ENCODE results near the gene SLC35G4.
"Not testable (repeated sequence)": the region's sequence is repeated elsewhere in the genome, so short reads cannot be mapped to it uniquely, and the experiment has no call there.

SLC35G4 gene

GRCh38 chr18:11609488-11609887, at the start of gene SLC35G4:
Gene SLC35G4 (plus strand): TSS chr18:11609596. CDS start chr18:11609596, 0 bp downstream.
- POLR2A ChIA-PET (ENCODE audit: low non-redundant PET); DNase-seq (ENCODE audit: low spot score); CTCF ChIA-PET; H3K27ac ChIP-seq: not testable (repeated sequence)

- H3K27ac ChIP-seq = no peak overlapping the region
- DNase-seq (ENCODE audit: low spot score) = no peak
- ChIA-PET POLR2A (ENCODE audit: low non-redundant PET) (no interaction called here), CTCF (interaction anchor here (0.6 to 1.1 kb wide), 3 partner anchors 8 to 633 kb away, joined by 3 read pairs; no protein-coding TSS in a partner anchor)
- TF ChIP-seq CTCF (conservative IDR thresholded peaks at IDR 0.05; ENCODE audit: low read depth) = no peak
These were observed 48.1 kb upstream of the SLC35G4 start for GRCh38 chr18:11561293-11561692.

GRCh38 chr18:11565716-11566115, 43.7 kb upstream of the SLC35G4 start:
- POLR2A ChIA-PET (ENCODE audit: low non-redundant PET) = no interaction called here
- H3K27ac ChIP-seq = no peak overlapping the region
- CTCF ChIA-PET = no interaction called here
- DNase-seq (ENCODE audit: low spot score) = no peak
- TF ChIP-seq CTCF (conservative IDR thresholded peaks at IDR 0.05; ENCODE audit: low read depth) = no peak

- ChIA-PET POLR2A (ENCODE audit: low non-redundant PET) (no interaction called here), CTCF (no interaction called here)
- DNase-seq (ENCODE audit: low spot score) = no peak
- H3K27ac ChIP-seq = no peak overlapping the region
- no peak for TF ChIP-seq CTCF (conservative IDR thresholded peaks at IDR 0.05; ENCODE audit: low read depth)
These were observed 43.0 kb upstream of the SLC35G4 start for GRCh38 chr18:11566236-11566965.

- no peak overlapping the region for H3K27ac ChIP-seq
- ChIA-PET POLR2A (ENCODE audit: low non-redundant PET) (no interaction called here), CTCF (no interaction called here)
- DNase-seq (ENCODE audit: low spot score) = no peak
- TF ChIP-seq CTCF (conservative IDR thresholded peaks at IDR 0.05; ENCODE audit: low read depth) = no peak
These were observed 42.0 kb upstream of the SLC35G4 start for GRCh38 chr18:11567396-11567795.

GRCh38 chr18:11570073-11570588, 39.3 kb upstream of the SLC35G4 start:
- CTCF ChIA-PET = interaction anchor here (0.6 to 1.5 kb wide), 3 partner anchors 17 to 1235 kb away, joined by 4 to 5 read pairs (median 4); no protein-coding TSS in a partner anchor
- DNase-seq (ENCODE audit: low spot score) = no peak

More at GRCh38 chr18:11570073-11570588, 39.3 kb upstream of the SLC35G4 start:
- no peak for TF ChIP-seq CTCF (conservative IDR thresholded peaks at IDR 0.05; ENCODE audit: low read depth)
- no peak overlapping the region for H3K27ac ChIP-seq
- POLR2A ChIA-PET (ENCODE audit: low non-redundant PET) = no interaction called here
